GM23248 (cell line): ENCODE measurements around the gene LGALS13.

Experiments used
- EZH2 ChIP-seq: fragments of 200-600 bp; sonication (generic); IDR thresholded peaks from 2 replicates; pipeline ENCODE4 v1.6.1; 2018; ENCODE audit warnings: antibody characterized with exemption, mild to moderate bottlenecking; ENCODE audit not compliant: insufficient read depth, poor library complexity, severe bottlenecking
- EZH2phosphoT487 ChIP-seq: fragments of 200-600 bp; sonication (generic); IDR thresholded peaks from 2 replicates; pipeline ENCODE4 v1.6.1; 2018; ENCODE audit warnings: antibody characterized with exemption, moderate library complexity, mild to moderate bottlenecking, low read depth; ENCODE audit not compliant: insufficient read depth

DNA sequence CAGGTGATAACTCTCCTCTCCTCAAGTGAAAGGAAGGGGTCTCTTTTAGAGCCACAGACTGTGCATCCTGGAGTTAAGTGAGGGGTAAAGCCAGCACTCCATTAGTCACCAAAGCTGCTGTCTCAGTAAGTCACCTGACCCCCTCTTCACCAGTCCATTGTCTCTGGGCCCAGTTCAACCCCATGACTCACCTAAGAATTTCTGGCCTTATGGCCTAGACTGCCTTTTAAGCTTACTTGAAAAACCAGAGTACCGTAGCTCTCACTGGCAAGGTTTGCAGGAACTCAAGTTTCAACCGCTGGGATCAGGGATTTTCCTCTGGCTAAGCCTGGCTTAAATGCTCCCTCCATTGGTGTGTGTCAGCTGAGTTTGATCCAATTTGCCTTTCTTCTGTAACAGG lies 38.9 kb upstream of the LGALS13 start:
- no peak for TF ChIP-seq EZH2
- no peak for TF ChIP-seq EZH2phosphoT487
